Measurements from ENCODE around the gene MRPL40. TPM values are rescaled to one million over a fixed set of nuclear protein-coding genes. Genes with fewer than 3 reads are reported as not detected.
"Not testable (repeated sequence)": the region's sequence is repeated elsewhere in the genome, so short reads cannot be mapped to it uniquely, and the experiment has no call there.

The MRPL40 gene
- total and polyA plus RNA-seq, 3 experiments from 2014 or later: 47.7 to 62.4 (median 48.6) TPM

GRCh38 chr22:19434401-19434800 lies 2.1 kb downstream of the MRPL40 start:
- Histone ChIP-seq H3K27ac (ENCODE audit: low read depth, low read length) (no peak overlapping the region), H3K4me3 (ENCODE audit: low read length) (no peak overlapping the region), H3K27me3 (ENCODE audit: insufficient read depth, low read length, poor library complexity, severe bottlenecking) (no peaks in the 10 kb centered on the region), H3K4me1 (ENCODE audit: insufficient read depth, low read length) (peaks cover 26% of the 10 kb centered on the region), H3K9me3 (ENCODE audit: low read length) (no peaks in the 10 kb centered on the region), H3K36me3 (ENCODE audit: insufficient read depth, low read length) (peaks cover 15% of the 10 kb centered on the region)
- POLR2A ChIA-PET: no interaction called here
- H3K9me3 Mint-ChIP-seq: no peaks in the 10 kb centered on the region
- peaks cover 27 to 37% (median 31%) of the 10 kb centered on the region in 3 donors for H3K4me1 Mint-ChIP-seq
- no peak for DNase-seq
- peaks cover 0 to 3% of the 10 kb centered on the region in 2 donors for H3K27me3 Mint-ChIP-seq
- peak overlapping the region in 5 of 7 donors; percentile 10 to 99 (median 45) for H3K4me3 Mint-ChIP-seq
- H3K27ac Mint-ChIP-seq: peak overlapping the region in 4 of 8 donors; percentile 36 to 99 (median 70)
- CTCF ChIA-PET: interaction anchor here (1.8 kb wide), 1 partner anchor 11 kb away, joined by 6 read pairs; no protein-coding TSS in a partner anchor
- H3K36me3 Mint-ChIP-seq: peaks cover 0 to 44% (median 3%) of the 10 kb centered on the region in 3 donors

- Histone ChIP-seq H3K4me1 (ENCODE audit: insufficient read depth, low read length) (peaks cover 20% of the 10 kb centered on the region), H3K27ac (ENCODE audit: low read depth, low read length) (no peak overlapping the region), H3K27me3 (ENCODE audit: insufficient read depth, low read length, poor library complexity, severe bottlenecking) (no peaks in the 10 kb centered on the region), H3K9me3 (ENCODE audit: low read length) (no peaks in the 10 kb centered on the region), H3K4me3 (ENCODE audit: low read length) (no peak overlapping the region), H3K36me3 (ENCODE audit: insufficient read depth, low read length) (peaks cover 15% of the 10 kb centered on the region)
- no peaks in the 10 kb centered on the region for H3K9me3 Mint-ChIP-seq
- peak overlapping the region in 3 of 7 donors; percentile 34 to 99 (median 96) for H3K4me3 Mint-ChIP-seq
- no peak for DNase-seq
- ChIA-PET CTCF (interaction anchor here (1.8 kb wide), 1 partner anchor 10 kb away, joined by 6 read pairs; no protein-coding TSS in a partner anchor), POLR2A (no interaction called here)
- peaks cover 21 to 31% (median 25%) of the 10 kb centered on the region in 3 donors for H3K4me1 Mint-ChIP-seq
- H3K27ac Mint-ChIP-seq: peak overlapping the region in 6 of 8 donors; percentile 4 to 99 (median 50)
- H3K27me3 Mint-ChIP-seq: peaks cover 0 to 3% of the 10 kb centered on the region in 2 donors
- peaks cover 0 to 42% (median 3%) of the 10 kb centered on the region in 3 donors for H3K36me3 Mint-ChIP-seq
Measured at GRCh38 chr22:19434829-19435580, 2.7 kb downstream of the MRPL40 start.

GRCh38 chr22:19436444-19437161 lies 4.3 kb downstream of the MRPL40 start:
- POLR2A ChIA-PET: interaction anchor here (0.6 kb wide), 1 partner anchor 23 kb away, joined by 3 read pairs; no protein-coding TSS in a partner anchor
- H3K36me3 Mint-ChIP-seq: peaks cover 0 to 50% (median 3%) of the 10 kb centered on the region in 3 donors
- Histone ChIP-seq H3K36me3 (ENCODE audit: insufficient read depth, low read length) (peaks cover 15% of the 10 kb centered on the region), H3K4me1 (ENCODE audit: insufficient read depth, low read length) (peaks cover 11% of the 10 kb centered on the region)
- H3K27me3 Mint-ChIP-seq; DNase-seq; H3K27ac ChIP-seq (ENCODE audit: low read depth, low read length); H3K27me3 ChIP-seq (ENCODE audit: insufficient read depth, low read length, poor library complexity, severe bottlenecking); H3K9me3 ChIP-seq (ENCODE audit: low read length); H3K4me3 ChIP-seq (ENCODE audit: low read length); H3K9me3 Mint-ChIP-seq: not testable (repeated sequence)
- H3K4me1 Mint-ChIP-seq: peaks cover 13 to 27% (median 17%) of the 10 kb centered on the region in 3 donors
- peak overlapping the region in 5 of 8 donors; percentile 6 to 72 (median 57) for H3K27ac Mint-ChIP-seq
- peak overlapping the region in 1 of 7 donors; percentile 43 for H3K4me3 Mint-ChIP-seq
- CTCF ChIA-PET: interaction anchor here (1.4 kb wide), 1 partner anchor 10 kb away, joined by 3 read pairs; no protein-coding TSS in a partner anchor

GRCh38 chr22:19438298-19438697 lies 6.0 kb downstream of the MRPL40 start:
- DNase-seq: no peak
- Mint-ChIP-seq H3K27ac (peak overlapping the region in 2 of 8 donors; percentile 10 to 42), H3K4me1 (peaks cover 11 to 27% (median 14%) of the 10 kb centered on the region in 3 donors), H3K4me3 (peak overlapping the region in 1 of 7 donors; percentile 1), H3K36me3 (peaks cover 0 to 52% (median 3%) of the 10 kb centered on the region in 3 donors), H3K9me3 (no peaks in the 10 kb centered on the region), H3K27me3 (no peaks in the 10 kb centered on the region)
- Histone ChIP-seq H3K4me3 (ENCODE audit: low read length) (no peak overlapping the region), H3K9me3 (ENCODE audit: low read length) (no peaks in the 10 kb centered on the region), H3K27ac (ENCODE audit: low read depth, low read length) (no peak overlapping the region), H3K36me3 (ENCODE audit: insufficient read depth, low read length) (peaks cover 20% of the 10 kb centered on the region), H3K4me1 (ENCODE audit: insufficient read depth, low read length) (peaks cover 4% of the 10 kb centered on the region), H3K27me3 (ENCODE audit: insufficient read depth, low read length, poor library complexity, severe bottlenecking) (no peaks in the 10 kb centered on the region)
- ChIA-PET CTCF (no interaction called here), POLR2A (no interaction called here)

GRCh38 chr22:19440411-19441195 lies 8.3 kb downstream of the MRPL40 start:
- H3K4me1 Mint-ChIP-seq: peaks cover 25 to 46% (median 26%) of the 10 kb centered on the region in 3 donors
- peaks cover 0 to 62% (median 2%) of the 10 kb centered on the region in 3 donors for H3K36me3 Mint-ChIP-seq
- H3K27me3 ChIP-seq (ENCODE audit: insufficient read depth, low read length, poor library complexity, severe bottlenecking): no peaks in the 10 kb centered on the region
- no peaks in the 10 kb centered on the region for H3K27me3 Mint-ChIP-seq
- H3K9me3 Mint-ChIP-seq: no peaks in the 10 kb centered on the region
- DNase-seq: no peak
- H3K9me3 ChIP-seq (ENCODE audit: low read length): no peaks in the 10 kb centered on the region
- H3K27ac Mint-ChIP-seq: peak overlapping the region in 5 of 8 donors; percentile 22 to 83 (median 36)
- H3K4me3 ChIP-seq (ENCODE audit: low read length): no peak overlapping the region
- H3K4me3 Mint-ChIP-seq: no peak overlapping the region
- H3K36me3 ChIP-seq (ENCODE audit: insufficient read depth, low read length): peaks cover 24% of the 10 kb centered on the region
- CTCF ChIA-PET: no interaction called here
- peaks cover 6% of the 10 kb centered on the region for H3K4me1 ChIP-seq (ENCODE audit: insufficient read depth, low read length)
- no peak overlapping the region for H3K27ac ChIP-seq (ENCODE audit: low read depth, low read length)
- POLR2A ChIA-PET: interaction anchor here (0.6 kb wide), 1 partner anchor 123 kb away, joined by 3 read pairs; no protein-coding TSS in a partner anchor

GRCh38 chr22:19442166-19442565 lies 9.8 kb downstream of the MRPL40 start:
- Histone ChIP-seq H3K4me3 (ENCODE audit: low read length) (no peak overlapping the region), H3K9me3 (ENCODE audit: low read length) (no peaks in the 10 kb centered on the region), H3K4me1 (ENCODE audit: insufficient read depth, low read length) (peaks cover 19% of the 10 kb centered on the region), H3K36me3 (ENCODE audit: insufficient read depth, low read length) (peaks cover 22% of the 10 kb centered on the region), H3K27ac (ENCODE audit: low read depth, low read length) (no peak overlapping the region), H3K27me3 (ENCODE audit: insufficient read depth, low read length, poor library complexity, severe bottlenecking) (no peaks in the 10 kb centered on the region)
- Mint-ChIP-seq H3K27me3 (no peaks in the 10 kb centered on the region), H3K4me1 (peaks cover 36 to 58% (median 38%) of the 10 kb centered on the region in 3 donors), H3K27ac (no peak overlapping the region), H3K9me3 (no peaks in the 10 kb centered on the region), H3K36me3 (peaks cover 0 to 53% (median 2%) of the 10 kb centered on the region in 3 donors), H3K4me3 (no peak overlapping the region)
- no peak for DNase-seq
- ChIA-PET POLR2A (no interaction called here), CTCF (no interaction called here)

- H3K27ac Mint-ChIP-seq: peak overlapping the region in 4 of 8 donors; percentile 35 to 90 (median 44)
- POLR2A ChIA-PET: no interaction called here
- no peak for DNase-seq
- H3K27me3 Mint-ChIP-seq: no peaks in the 10 kb centered on the region
- H3K27ac ChIP-seq (ENCODE audit: low read depth, low read length): no peak overlapping the region
- H3K27me3 ChIP-seq (ENCODE audit: insufficient read depth, low read length, poor library complexity, severe bottlenecking): no peaks in the 10 kb centered on the region
- peak overlapping the region in 1 of 7 donors; percentile 59 for H3K4me3 Mint-ChIP-seq
- H3K4me1 Mint-ChIP-seq: peaks cover 35 to 61% (median 47%) of the 10 kb centered on the region in 3 donors
- CTCF ChIA-PET: no interaction called here
- no peaks in the 10 kb centered on the region for H3K9me3 Mint-ChIP-seq
- no peaks in the 10 kb centered on the region for H3K9me3 ChIP-seq (ENCODE audit: low read length)
- H3K4me3 ChIP-seq (ENCODE audit: low read length): no peak overlapping the region
- H3K36me3 ChIP-seq (ENCODE audit: insufficient read depth, low read length): peaks cover 22% of the 10 kb centered on the region
- peaks cover 26% of the 10 kb centered on the region for H3K4me1 ChIP-seq (ENCODE audit: insufficient read depth, low read length)
- peaks cover 0 to 48% (median 2%) of the 10 kb centered on the region in 3 donors for H3K36me3 Mint-ChIP-seq
Measured at GRCh38 chr22:19443544-19444211, 11.3 kb downstream of the MRPL40 start.

Measured in CD8-positive, alpha-beta memory T cell (primary cell).